ENCODE measurements around the gene DUOXA1.
"Not testable (repeated sequence)": the region's sequence is repeated elsewhere in the genome, so short reads cannot be mapped to it uniquely, and the experiment has no call there.

Gene DUOXA1

DNA sequence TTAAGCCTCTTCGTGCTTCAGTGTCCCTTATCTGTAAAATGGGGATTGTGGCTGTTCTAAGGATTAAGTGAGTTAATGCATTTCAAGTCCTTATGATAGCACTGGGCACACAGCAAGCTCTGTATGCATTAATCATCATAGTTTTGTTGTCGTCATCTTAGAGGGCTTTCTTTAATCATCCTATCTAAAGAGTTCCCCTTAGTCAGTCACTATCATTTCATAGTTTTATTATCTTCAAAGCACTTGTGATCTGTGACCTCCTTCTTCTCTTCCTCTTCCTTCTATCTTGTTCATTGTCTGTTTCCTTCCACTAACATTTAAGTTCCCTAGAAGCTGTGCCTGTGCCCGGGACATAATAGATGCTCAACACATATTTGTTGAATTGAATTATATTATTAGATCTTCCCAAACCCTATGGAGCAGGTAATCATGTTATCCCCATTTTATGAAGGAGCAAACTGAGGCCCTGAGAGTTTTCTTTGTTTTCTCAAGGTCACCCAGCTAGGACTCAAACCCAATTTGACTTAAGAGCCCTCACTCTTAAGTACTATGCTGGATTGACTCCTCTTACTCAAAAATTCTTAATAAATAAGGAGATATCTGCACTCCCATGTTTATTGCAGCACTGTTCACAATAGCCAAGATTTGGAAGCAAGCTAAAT is 39.8 kb downstream of the DUOXA1 start:
- no peak for DNase-seq (ENCODE audit: low spot score)

GRCh38 chr15:45088801-45089711 is 40.6 kb downstream of the DUOXA1 start:
- peak; percentile 6 for DNase-seq (ENCODE audit: low spot score)

- DNase-seq (ENCODE audit: low spot score): no peak
Measured at GRCh38 chr15:45087513-45087912, 42.2 kb downstream of the DUOXA1 start.

DNA sequence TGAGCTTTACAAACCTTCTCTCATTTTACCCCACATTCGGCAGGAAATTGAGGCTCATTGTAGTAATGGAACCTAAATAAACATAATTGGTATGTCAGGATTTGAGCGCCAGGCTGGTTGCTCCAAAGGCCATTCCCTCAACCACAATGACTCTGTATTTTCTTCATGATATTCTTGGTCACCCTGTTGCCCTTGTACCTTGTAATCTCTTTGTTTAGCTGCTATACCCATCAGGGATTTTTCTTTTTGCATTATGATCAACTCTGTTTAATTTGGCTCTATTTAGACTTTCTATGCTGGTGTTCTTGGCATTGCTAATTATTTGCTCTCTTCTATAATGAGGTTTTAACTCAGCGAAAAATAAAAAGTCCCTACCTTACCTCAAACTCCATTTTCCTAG is 45.5 kb downstream of the DUOXA1 start:
- no peak for DNase-seq (ENCODE audit: low spot score)

DNA sequence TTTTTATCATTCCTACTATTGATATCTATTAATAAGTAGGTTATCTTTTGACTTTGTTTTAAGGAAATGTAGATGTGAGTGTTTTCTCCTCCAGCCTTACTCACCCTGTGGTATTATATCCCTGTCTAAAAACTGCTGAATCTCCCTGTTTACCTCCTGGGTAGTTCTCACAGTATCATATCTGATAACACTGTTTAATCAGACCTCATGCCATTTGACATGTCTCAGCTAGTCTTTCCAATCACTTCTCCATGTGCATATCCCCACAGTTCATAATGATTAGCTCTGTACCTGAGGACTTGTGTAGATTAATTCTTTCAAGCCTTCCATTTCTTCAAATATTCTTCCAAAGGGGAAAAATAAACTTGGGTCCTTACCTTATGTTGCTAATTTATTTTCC is 46.5 kb downstream of the DUOXA1 start:
- DNase-seq (ENCODE audit: low spot score): no peak

DNA sequence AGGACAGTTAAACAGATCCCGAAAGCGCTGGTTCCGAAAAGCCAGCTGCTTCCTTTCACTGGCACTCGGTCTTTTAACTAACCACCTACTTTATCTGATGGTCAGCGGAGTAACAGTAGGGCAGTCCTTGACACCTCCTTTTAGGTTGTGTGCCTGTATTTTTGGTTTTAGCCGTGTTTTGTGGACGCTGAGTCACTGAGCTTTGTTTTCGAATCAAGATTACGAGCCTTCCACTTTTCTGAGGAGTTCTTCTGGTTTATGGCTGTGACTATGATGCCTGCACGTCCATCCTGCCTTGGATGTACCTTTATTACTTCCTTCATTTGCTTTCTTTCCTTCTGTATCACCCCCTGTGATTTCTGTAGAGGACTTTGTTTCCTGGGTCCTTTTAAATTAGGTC is 47.3 kb downstream of the DUOXA1 start:
- DNase-seq (ENCODE audit: low spot score): not testable (repeated sequence)

- DNase-seq (ENCODE audit: low spot score): not testable (repeated sequence)
Measured at GRCh38 chr15:45080593-45080992, 49.1 kb downstream of the DUOXA1 start.

GRCh38 chr15:45079628-45080246 is 49.9 kb downstream of the DUOXA1 start:
- DNase-seq (ENCODE audit: low spot score): not testable (repeated sequence)

- not testable (repeated sequence) for DNase-seq (ENCODE audit: low spot score)
Measured at GRCh38 chr15:45079201-45079600, 50.5 kb downstream of the DUOXA1 start.

- DNase-seq (ENCODE audit: low spot score): not testable (repeated sequence)
Measured at GRCh38 chr15:45077391-45077790, 52.3 kb downstream of the DUOXA1 start.

GRCh38 chr15:45075440-45076320 is 54.0 kb downstream of the DUOXA1 start:
- not testable (repeated sequence) for DNase-seq (ENCODE audit: low spot score)

DNA sequence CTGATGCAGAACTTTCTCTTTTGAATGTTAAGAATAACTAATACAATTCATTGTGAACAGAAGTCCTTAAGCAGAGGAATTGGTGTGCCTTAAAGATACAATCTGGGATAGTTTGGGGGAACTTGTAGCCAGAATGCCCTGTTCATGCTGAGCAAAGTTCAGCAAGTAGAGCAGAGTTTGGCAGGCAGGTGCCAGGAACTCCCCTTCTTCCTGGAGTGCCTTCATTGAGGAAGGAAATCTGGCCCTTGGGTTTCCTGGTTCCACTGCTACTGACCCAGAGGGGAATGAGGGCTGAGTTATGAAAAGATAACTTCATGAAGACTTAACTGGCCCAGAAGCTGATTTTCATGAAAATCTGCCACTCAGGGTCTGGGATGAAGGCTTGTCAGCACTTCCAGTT is 56.1 kb downstream of the DUOXA1 start:
- not testable (repeated sequence) for DNase-seq (ENCODE audit: low spot score)

DNA sequence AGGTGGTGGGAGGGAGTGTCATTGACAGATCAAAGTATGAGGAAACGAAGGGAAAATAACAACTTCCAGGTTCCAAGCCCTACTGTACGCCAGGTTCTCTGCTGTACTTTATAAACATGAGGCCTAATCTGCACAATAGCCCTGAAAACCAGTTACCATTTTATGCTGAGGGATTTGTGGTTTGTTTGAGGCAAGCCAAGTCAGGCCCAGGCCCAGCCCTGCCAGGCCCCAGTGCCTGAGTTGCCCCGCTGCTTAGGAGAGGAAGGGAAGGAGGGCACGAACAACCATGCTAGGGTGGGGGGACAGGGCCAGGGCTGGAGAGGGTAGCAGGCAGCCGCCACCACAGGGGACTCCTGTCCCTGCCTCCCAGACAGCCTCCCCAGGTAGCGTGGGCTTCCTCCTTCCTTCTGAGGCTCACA is 59.7 kb downstream of the DUOXA1 start:
- not testable (repeated sequence) for DNase-seq (ENCODE audit: low spot score)

All from GM03348 (cell line).